ENCODE results near the gene CKAP4.
A peak's percentile ranks its signal among the peaks of the same experiment; 100 is the strongest.

CKAP4 gene

DNA sequence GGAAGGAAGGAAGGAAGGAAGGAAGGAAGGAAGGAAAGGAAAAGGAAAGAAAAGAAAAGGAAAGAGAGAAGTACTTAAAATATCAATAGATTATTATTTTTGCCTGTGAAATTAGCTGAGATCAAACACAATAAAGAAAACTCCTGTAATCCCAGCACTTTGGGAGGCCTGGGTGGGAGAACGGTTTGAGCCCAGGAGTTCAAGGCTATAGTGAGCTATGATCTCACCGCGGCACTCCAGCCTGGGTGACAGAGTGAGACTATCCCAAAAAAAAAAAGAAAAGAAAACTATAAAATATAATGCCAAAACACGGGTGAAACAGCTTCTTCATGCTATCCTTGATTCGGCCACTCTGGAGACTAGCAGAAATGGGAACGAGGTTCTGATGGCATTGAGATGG is 26.2 kb upstream of the CKAP4 start:
- no peak for DNase-seq

DNA sequence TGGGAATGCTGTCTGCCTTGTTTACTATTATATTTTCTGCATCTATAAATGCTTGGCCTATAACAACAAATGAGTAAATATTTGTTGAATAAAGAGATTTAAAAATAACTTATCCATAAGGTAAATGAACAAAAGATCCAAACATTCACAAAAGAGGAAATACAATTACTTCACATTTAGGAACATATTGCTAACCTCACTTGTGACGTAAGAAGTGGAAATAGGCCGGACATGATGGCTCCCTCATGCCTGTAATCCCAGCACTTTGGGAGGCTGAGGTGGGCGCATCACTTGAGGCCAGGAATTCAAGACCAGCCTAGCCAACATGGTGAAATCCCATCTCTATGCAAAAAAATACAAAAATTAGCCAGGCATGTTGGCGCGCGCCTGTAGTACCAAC is 25.7 kb upstream of the CKAP4 start:
- DNase-seq: no peak

GRCh38 chr12:106271575-106272505 is 24.0 kb upstream of the CKAP4 start:
- no peak for DNase-seq

- no peak for DNase-seq
Observed at GRCh38 chr12:106269150-106269771, 21.4 kb upstream of the CKAP4 start.

DNA sequence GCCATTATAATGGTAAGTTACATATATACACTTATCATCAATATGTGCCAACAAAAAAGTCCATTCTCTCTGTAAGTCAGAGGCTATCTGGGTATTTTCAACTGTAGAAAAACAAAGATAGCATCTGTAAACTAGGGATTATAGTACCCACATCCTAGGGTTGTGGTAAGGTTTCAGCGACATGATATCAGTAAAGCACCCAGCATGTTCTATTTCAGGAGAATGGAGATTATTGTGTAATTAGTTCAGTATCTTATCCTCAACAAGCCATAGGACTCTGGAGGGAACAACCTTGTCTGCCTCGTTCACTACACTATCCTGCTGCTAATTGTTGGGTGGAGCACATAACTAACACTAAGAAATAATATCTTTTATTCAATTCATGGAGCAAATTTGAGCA is 19.7 kb upstream of the CKAP4 start:
- DNase-seq: no peak

- no peak for DNase-seq
Observed at GRCh38 chr12:106265116-106265515, 17.3 kb upstream of the CKAP4 start.

DNA sequence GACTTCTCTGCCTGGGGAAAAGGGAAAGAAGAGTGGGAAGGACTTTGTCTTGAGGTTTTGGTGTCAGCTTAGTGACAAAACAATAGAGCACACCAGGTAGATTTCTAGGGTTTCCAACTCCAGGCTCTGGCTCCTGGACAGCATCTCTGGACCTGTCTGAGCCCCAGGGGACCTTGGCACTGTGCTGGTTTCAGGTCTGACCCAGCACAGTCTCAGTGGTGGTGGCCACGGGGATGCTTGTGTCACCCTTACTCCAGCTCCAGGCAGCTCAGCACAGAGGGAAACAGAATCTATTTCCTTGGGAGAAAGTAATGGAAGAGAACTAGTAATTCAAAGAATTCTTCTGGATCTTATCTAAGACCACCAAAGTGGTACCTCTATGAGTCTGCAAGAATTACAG is 11.1 kb upstream of the CKAP4 start:
- no peak for DNase-seq

DNA sequence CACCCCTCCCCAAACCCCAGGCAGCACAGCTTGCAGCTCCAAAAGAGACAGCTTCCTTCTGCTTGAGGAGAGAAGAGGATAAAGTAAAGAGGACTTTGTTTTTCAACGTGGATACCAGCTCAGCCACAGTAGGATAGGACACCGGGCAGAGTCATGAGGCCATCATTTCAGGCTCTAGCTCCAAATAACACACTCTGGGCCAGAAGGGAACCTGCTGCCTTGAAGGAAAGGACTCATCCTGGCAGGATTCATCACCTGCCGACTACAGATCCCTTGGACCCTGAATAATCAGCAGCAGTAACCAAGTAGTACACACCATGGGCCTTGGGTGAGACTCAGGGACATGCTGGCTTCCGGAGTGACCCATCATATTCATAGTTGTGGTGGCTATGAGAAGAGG is 10.4 kb upstream of the CKAP4 start:
- no peak for DNase-seq

DNA sequence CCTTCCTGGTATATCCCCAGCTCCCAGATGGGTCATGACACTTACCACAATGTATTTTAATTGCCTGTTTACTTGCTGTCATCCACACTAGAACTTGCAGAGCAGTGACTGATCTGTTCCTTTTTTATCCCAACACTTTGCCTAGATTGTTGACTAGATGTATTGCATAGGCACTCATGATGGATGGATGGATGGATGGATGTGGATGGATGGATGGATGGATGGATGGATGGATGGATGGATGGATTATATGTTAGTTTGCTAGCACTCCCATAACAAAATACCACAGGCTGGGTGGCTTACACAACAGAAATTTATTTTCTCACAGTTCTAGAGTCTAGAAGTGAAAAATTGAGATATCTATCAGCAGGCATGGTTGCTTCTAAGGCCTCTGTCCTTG is 8.7 kb upstream of the CKAP4 start:
- no peak for DNase-seq

- DNase-seq: no peak
Observed at GRCh38 chr12:106255952-106256351, 8.1 kb upstream of the CKAP4 start.

DNA sequence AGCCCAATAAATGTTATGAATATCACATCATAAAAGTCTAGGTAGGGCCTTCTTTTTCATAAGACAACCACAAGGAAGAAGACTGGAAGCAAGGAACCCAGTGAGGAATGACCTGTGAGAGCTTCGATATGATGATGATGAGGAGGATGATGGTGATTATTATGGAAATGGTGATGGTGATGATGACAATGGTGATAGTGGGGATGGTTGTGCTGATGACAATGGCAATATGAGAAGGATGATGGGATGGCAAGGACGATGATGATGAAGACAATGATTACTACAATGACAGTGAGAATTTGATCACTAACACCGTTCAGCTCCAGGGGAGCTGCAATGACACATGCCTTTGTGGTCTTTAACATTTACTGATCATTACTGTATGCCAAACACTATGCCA is 7.7 kb upstream of the CKAP4 start:
- no peak for DNase-seq

GRCh38 chr12:106254724-106255123 is 6.9 kb upstream of the CKAP4 start:
- DNase-seq: no peak

DNA sequence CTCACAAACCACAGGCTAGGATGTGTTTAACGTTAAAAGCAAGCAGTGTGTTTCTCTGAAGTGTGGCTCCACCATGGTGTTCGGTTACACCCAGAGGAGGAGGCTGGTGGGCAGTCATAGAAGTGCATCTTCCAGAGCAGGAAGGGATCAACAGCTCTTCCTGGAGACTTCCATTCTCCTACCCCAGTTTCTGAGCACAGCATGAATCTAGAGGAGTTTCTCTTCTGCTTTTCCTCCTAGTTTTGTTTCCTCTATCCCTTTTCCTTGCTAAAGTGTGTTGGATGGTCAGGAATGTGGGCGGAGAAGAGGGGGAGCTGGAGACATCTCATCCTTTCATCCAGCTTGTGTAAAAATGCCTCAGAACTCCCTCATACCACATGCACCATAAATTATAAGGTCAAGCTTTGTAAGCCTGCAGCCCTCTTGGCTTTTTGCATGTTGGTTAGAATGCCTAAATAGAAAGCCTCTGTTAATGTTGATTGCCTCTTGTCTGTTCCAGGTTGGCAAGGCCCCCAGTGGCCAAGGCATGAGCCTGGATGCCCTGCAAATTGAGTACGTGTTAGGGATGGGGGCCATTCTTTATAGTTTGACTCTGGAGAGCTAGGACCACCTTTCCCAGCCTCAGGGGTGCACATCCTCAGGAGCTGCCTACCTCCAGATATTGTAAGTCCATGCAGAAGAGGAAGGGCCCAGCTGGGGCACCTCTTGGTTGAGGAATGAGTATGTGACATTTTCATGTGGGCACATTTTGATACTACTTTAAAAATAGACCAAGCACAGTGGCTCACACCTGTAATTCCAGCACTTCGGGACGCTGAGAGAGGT is 4.0 kb upstream of the CKAP4 start:
- no peak for DNase-seq

DNA sequence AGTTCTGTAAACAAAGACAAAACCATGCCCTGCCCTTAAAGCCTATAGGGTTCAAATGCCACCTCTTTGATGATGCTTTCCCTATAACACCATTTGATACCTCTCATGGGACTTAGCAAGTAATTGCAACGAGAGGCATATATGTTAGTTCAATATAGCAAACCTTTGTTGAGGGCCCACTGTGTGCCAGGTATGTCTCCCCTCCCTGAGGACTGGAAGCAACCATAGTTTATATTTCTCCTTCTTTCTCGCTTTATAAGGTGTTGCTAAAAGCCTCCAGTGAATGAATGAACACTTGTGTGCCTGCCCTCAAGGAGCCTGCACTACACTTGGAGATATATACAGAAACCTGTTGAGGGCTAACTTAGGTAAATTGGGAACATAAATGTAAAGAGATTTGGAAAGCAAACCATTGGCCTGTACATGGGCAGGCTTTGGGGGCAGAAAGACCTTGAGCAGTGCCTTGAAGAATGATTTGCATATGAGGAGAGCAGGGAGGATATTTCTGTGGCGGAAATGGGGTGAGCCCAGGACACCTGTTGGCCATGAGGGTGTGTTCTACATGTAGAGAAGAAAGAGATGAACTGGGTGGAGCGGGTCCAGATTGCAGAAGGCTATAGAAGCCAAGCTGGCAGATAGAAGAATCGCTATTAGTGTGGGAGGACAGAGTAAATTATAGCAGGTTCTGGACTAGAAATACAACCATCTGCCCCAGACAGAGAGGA is 1.8 kb upstream of the CKAP4 start:
- no peak for DNase-seq

- DNase-seq: peak; percentile 9 to 71 (median 48)
Observed at GRCh38 chr12:106248846-106249371, 1.1 kb upstream of the CKAP4 start.

GRCh38 chr12:106248312-106248845 is 559 bp upstream of the CKAP4 start:
- peak in 4 of 6 experiments; percentile 31 to 71 (median 38) for DNase-seq

DNA sequence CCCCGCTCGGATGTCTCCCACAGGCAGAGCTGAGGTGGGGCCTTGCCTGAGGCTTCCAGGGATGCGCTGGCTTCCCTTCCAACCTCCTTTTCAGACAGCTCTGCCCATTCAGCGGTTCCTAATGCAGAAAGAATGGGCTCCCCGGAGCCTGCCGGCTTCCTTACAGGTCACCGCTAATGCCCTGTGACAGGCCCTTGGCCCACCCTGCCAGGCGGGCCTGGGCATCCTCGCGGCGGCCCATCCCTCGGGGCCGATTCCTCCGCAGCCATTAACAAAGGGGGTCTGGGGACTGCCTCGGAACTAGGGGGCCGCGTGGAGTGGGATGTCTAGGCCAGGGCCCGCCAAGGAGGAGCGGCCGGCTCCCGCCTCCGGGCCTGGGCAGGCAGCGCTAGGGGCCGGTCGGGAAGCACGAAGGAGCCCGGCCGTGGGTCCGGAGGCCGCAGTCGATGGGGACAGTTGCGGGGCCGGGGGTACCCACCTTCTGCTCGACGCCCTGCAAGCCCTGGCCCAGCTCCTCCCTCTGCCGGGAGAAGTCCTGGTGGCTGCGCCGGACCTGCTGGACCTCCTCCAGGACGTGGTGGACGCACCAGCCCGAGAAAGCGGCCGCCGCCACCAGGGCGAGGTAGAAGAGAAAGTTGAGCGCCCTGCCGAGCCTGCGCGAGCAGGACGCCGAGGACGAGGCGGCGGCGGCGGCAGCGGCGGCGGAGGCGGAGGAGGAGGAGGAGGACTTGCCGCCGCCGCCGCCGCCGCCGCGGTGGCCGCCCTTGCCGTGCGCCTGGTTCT is 738 bp downstream of the CKAP4 start:
- peak; percentile 45 to 71 (median 56) for DNase-seq

GRCh38 chr12:106245767-106246166 is 2.1 kb downstream of the CKAP4 start:
- no peak for DNase-seq

- DNase-seq: no peak
Observed at GRCh38 chr12:106243620-106244019, 4.2 kb downstream of the CKAP4 start.

DNA sequence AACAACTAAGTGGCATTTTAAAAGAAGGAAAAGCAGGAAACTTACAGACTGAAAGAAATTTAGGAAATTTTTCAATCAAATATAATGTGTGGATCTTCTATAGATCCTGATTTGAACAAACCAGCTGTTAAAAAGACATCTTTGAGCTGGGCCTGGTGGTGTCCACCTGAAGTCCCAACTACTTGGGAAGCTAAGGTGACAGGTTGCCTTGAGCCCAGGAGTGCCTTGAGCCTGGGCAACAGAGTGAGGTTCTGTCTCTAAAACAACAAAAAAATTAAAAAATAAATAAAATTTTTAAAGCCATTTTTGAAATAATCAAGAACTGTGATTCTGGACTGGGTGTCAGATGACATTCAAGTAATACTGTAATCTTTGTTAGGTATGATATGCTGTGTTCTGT is 7.0 kb downstream of the CKAP4 start:
- no peak for DNase-seq

GRCh38 chr12:106239951-106240335 is 7.9 kb downstream of the CKAP4 start:
- DNase-seq: no peak

Measured in stimulated activated naive CD4-positive, alpha-beta T cell (primary cell).